ENCODE data around the gene CHIC2.

CHIC2 gene

GRCh38 chr4:53997898-53998297 lies 66.5 kb downstream of the CHIC2 start:
- no peak overlapping the region for H3K4me3 ChIP-seq (ENCODE audit: low read length)
- no peak for DNase-seq (ENCODE audit: low read depth)

GRCh38 chr4:53994382-53995102 lies 69.9 kb downstream of the CHIC2 start:
- Histone ChIP-seq H3K4me3 (ENCODE audit: low read length) (no peak overlapping the region), H3K9ac (ENCODE audit: low read length) (no peak overlapping the region), H3K4me1 (ENCODE audit: control insufficient read depth, insufficient read depth, low read length) (peaks cover 16% of the 10 kb centered on the region), H3K9me3 (ENCODE audit: control insufficient read depth, low read length) (no peaks in the 10 kb centered on the region), H3K36me3 (ENCODE audit: control insufficient read depth, insufficient read depth, low read length, severe bottlenecking) (peaks cover 15% of the 10 kb centered on the region), H3K27me3 (replicated peaks; ENCODE audit: control insufficient read depth, insufficient read depth, low read length) (no peaks in the 10 kb centered on the region)
- DNase-seq (ENCODE audit: low read depth): no peak

More at GRCh38 chr4:53997898-53998297, 66.5 kb downstream of the CHIC2 start:
- Histone ChIP-seq H3K36me3 (ENCODE audit: control insufficient read depth, insufficient read depth, low read length, severe bottlenecking) (peaks cover 29% of the 10 kb centered on the region), H3K27me3 (replicated peaks; ENCODE audit: control insufficient read depth, insufficient read depth, low read length) (no peaks in the 10 kb centered on the region), H3K9ac (ENCODE audit: low read length) (no peak overlapping the region), H3K4me1 (ENCODE audit: control insufficient read depth, insufficient read depth, low read length) (peaks cover 2% of the 10 kb centered on the region), H3K9me3 (ENCODE audit: control insufficient read depth, low read length) (no peaks in the 10 kb centered on the region)

- Histone ChIP-seq H3K4me3 (ENCODE audit: low read length) (no peak overlapping the region), H3K4me1 (ENCODE audit: control insufficient read depth, insufficient read depth, low read length) (peaks cover 26% of the 10 kb centered on the region), H3K36me3 (ENCODE audit: control insufficient read depth, insufficient read depth, low read length, severe bottlenecking) (peaks cover 5% of the 10 kb centered on the region), H3K9me3 (ENCODE audit: control insufficient read depth, low read length) (no peaks in the 10 kb centered on the region), H3K27me3 (replicated peaks; ENCODE audit: control insufficient read depth, insufficient read depth, low read length) (no peaks in the 10 kb centered on the region), H3K9ac (ENCODE audit: low read length) (no peak overlapping the region)
- DNase-seq (ENCODE audit: low read depth): no peak
Measured at GRCh38 chr4:53992785-53993184, 71.6 kb downstream of the CHIC2 start.

- H3K9ac ChIP-seq (ENCODE audit: low read length): no peak overlapping the region
- H3K36me3 ChIP-seq (ENCODE audit: control insufficient read depth, insufficient read depth, low read length, severe bottlenecking): no peaks in the 10 kb centered on the region
- H3K4me1 ChIP-seq (ENCODE audit: control insufficient read depth, insufficient read depth, low read length): peaks cover 35% of the 10 kb centered on the region
- H3K4me3 ChIP-seq (ENCODE audit: low read length): no peak overlapping the region
- H3K27me3 ChIP-seq (replicated peaks; ENCODE audit: control insufficient read depth, insufficient read depth, low read length): no peaks in the 10 kb centered on the region
- no peaks in the 10 kb centered on the region for H3K9me3 ChIP-seq (ENCODE audit: control insufficient read depth, low read length)
- no peak for DNase-seq (ENCODE audit: low read depth)
Measured at GRCh38 chr4:53991821-53992220, 72.6 kb downstream of the CHIC2 start.

GRCh38 chr4:53990641-53991040 lies 73.8 kb downstream of the CHIC2 start:
- Histone ChIP-seq H3K27me3 (replicated peaks; ENCODE audit: control insufficient read depth, insufficient read depth, low read length) (no peaks in the 10 kb centered on the region), H3K4me1 (ENCODE audit: control insufficient read depth, insufficient read depth, low read length) (peaks cover 38% of the 10 kb centered on the region), H3K9me3 (ENCODE audit: control insufficient read depth, low read length) (no peaks in the 10 kb centered on the region), H3K9ac (ENCODE audit: low read length) (no peak overlapping the region), H3K4me3 (ENCODE audit: low read length) (no peak overlapping the region), H3K36me3 (ENCODE audit: control insufficient read depth, insufficient read depth, low read length, severe bottlenecking) (no peaks in the 10 kb centered on the region)
- no peak for DNase-seq (ENCODE audit: low read depth)

- no peaks in the 10 kb centered on the region for H3K36me3 ChIP-seq (ENCODE audit: control insufficient read depth, insufficient read depth, low read length, severe bottlenecking)
- DNase-seq (ENCODE audit: low read depth): peak; percentile 45
- no peaks in the 10 kb centered on the region for H3K9me3 ChIP-seq (ENCODE audit: control insufficient read depth, low read length)
- H3K4me3 ChIP-seq (ENCODE audit: low read length): no peak overlapping the region
- no peak overlapping the region for H3K9ac ChIP-seq (ENCODE audit: low read length)
- peaks cover 35% of the 10 kb centered on the region for H3K4me1 ChIP-seq (ENCODE audit: control insufficient read depth, insufficient read depth, low read length)
- H3K27me3 ChIP-seq (replicated peaks; ENCODE audit: control insufficient read depth, insufficient read depth, low read length): no peaks in the 10 kb centered on the region
Measured at GRCh38 chr4:53987761-53988171, 76.6 kb downstream of the CHIC2 start.

GRCh38 chr4:53986062-53986461 lies 78.3 kb downstream of the CHIC2 start:
- H3K4me3 ChIP-seq (ENCODE audit: low read length): no peak overlapping the region
- no peaks in the 10 kb centered on the region for H3K27me3 ChIP-seq (replicated peaks; ENCODE audit: control insufficient read depth, insufficient read depth, low read length)
- DNase-seq (ENCODE audit: low read depth): no peak
- H3K9me3 ChIP-seq (ENCODE audit: control insufficient read depth, low read length): no peaks in the 10 kb centered on the region
- no peaks in the 10 kb centered on the region for H3K36me3 ChIP-seq (ENCODE audit: control insufficient read depth, insufficient read depth, low read length, severe bottlenecking)
- peaks cover 44% of the 10 kb centered on the region for H3K4me1 ChIP-seq (ENCODE audit: control insufficient read depth, insufficient read depth, low read length)
- no peak overlapping the region for H3K9ac ChIP-seq (ENCODE audit: low read length)

GRCh38 chr4:53981567-53981966 lies 82.8 kb downstream of the CHIC2 start:
- H3K4me1 ChIP-seq (ENCODE audit: control insufficient read depth, insufficient read depth, low read length): peaks cover 12% of the 10 kb centered on the region
- H3K9me3 ChIP-seq (ENCODE audit: control insufficient read depth, low read length): no peaks in the 10 kb centered on the region

GRCh38 chr4:53981066-53981465 lies 83.3 kb downstream of the CHIC2 start:
- Histone ChIP-seq H3K9ac (ENCODE audit: low read length) (no peak overlapping the region), H3K4me3 (ENCODE audit: low read length) (no peak overlapping the region), H3K9me3 (ENCODE audit: control insufficient read depth, low read length) (no peaks in the 10 kb centered on the region), H3K36me3 (ENCODE audit: control insufficient read depth, insufficient read depth, low read length, severe bottlenecking) (no peaks in the 10 kb centered on the region), H3K4me1 (ENCODE audit: control insufficient read depth, insufficient read depth, low read length) (peaks cover 11% of the 10 kb centered on the region), H3K27me3 (replicated peaks; ENCODE audit: control insufficient read depth, insufficient read depth, low read length) (no peaks in the 10 kb centered on the region)
- no peak for DNase-seq (ENCODE audit: low read depth)

More at GRCh38 chr4:53981567-53981966, 82.8 kb downstream of the CHIC2 start:
- Histone ChIP-seq H3K36me3 (ENCODE audit: control insufficient read depth, insufficient read depth, low read length, severe bottlenecking) (no peaks in the 10 kb centered on the region), H3K27me3 (replicated peaks; ENCODE audit: control insufficient read depth, insufficient read depth, low read length) (no peaks in the 10 kb centered on the region), H3K9ac (ENCODE audit: low read length) (no peak overlapping the region), H3K4me3 (ENCODE audit: low read length) (no peak overlapping the region)
- peak; percentile 33 for DNase-seq (ENCODE audit: low read depth)

GRCh38 chr4:53974561-53974960 lies 89.8 kb downstream of the CHIC2 start:
- DNase-seq (ENCODE audit: low read depth): no peak
- H3K9ac ChIP-seq (ENCODE audit: low read length): no peak overlapping the region
- no peaks in the 10 kb centered on the region for H3K27me3 ChIP-seq (replicated peaks; ENCODE audit: control insufficient read depth, insufficient read depth, low read length)
- no peak overlapping the region for H3K4me3 ChIP-seq (ENCODE audit: low read length)
- H3K36me3 ChIP-seq (ENCODE audit: control insufficient read depth, insufficient read depth, low read length, severe bottlenecking): no peaks in the 10 kb centered on the region
- no peaks in the 10 kb centered on the region for H3K4me1 ChIP-seq (ENCODE audit: control insufficient read depth, insufficient read depth, low read length)
- no peaks in the 10 kb centered on the region for H3K9me3 ChIP-seq (ENCODE audit: control insufficient read depth, low read length)

GRCh38 chr4:53967986-53968385 lies 96.4 kb downstream of the CHIC2 start:
- no peaks in the 10 kb centered on the region for H3K27me3 ChIP-seq (replicated peaks; ENCODE audit: control insufficient read depth, insufficient read depth, low read length)
- peaks cover 17% of the 10 kb centered on the region for H3K4me1 ChIP-seq (ENCODE audit: control insufficient read depth, insufficient read depth, low read length)
- DNase-seq (ENCODE audit: low read depth): peak; percentile 32
- H3K36me3 ChIP-seq (ENCODE audit: control insufficient read depth, insufficient read depth, low read length, severe bottlenecking): no peaks in the 10 kb centered on the region
- no peak overlapping the region for H3K4me3 ChIP-seq (ENCODE audit: low read length)
- H3K9me3 ChIP-seq (ENCODE audit: control insufficient read depth, low read length): no peaks in the 10 kb centered on the region
- H3K9ac ChIP-seq (ENCODE audit: low read length): no peak overlapping the region

- no peaks in the 10 kb centered on the region for H3K9me3 ChIP-seq (ENCODE audit: control insufficient read depth, low read length)
- H3K27me3 ChIP-seq (replicated peaks; ENCODE audit: control insufficient read depth, insufficient read depth, low read length): no peaks in the 10 kb centered on the region
- no peak overlapping the region for H3K4me3 ChIP-seq (ENCODE audit: low read length)
- no peak for DNase-seq (ENCODE audit: low read depth)
- H3K36me3 ChIP-seq (ENCODE audit: control insufficient read depth, insufficient read depth, low read length, severe bottlenecking): no peaks in the 10 kb centered on the region
- H3K9ac ChIP-seq (ENCODE audit: low read length): no peak overlapping the region
- H3K4me1 ChIP-seq (ENCODE audit: control insufficient read depth, insufficient read depth, low read length): peaks cover 29% of the 10 kb centered on the region
Measured at GRCh38 chr4:53963781-53964180, 100.6 kb downstream of the CHIC2 start.
